Sigmoid colon (tissue), 7 donors: ENCODE data around the gene SPTBN1. TPM values are rescaled to one million over a fixed set of nuclear protein-coding genes. Genes with fewer than 3 reads are reported as not detected.
A peak's percentile ranks its signal among the peaks of the same experiment; 100 is the strongest.

Experiments
- DNase-seq: peaks from one replicate; pipeline ENCODE4 v3.0.0-alpha.2; 2019
- H3K27ac ChIP-seq, 4 donors: fragments of 200-600 bp; sonication (generic); one replicate each; pipeline ENCODE4 v1.5.1; 2016 to 2019; ENCODE audit warnings: mild to moderate bottlenecking in 1 of 4
- H3K27me3 ChIP-seq, 3 donors: fragments of 200-600 bp; sonication (generic); one replicate each; pipeline ENCODE4 v1.5.1; 2019; ENCODE audit warnings: mild to moderate bottlenecking in 1 of 3
- H3K36me3 ChIP-seq, 4 donors: fragments of 200-600 bp; sonication (generic); one replicate each; pipeline ENCODE4 v1.5.1; 2016 to 2019
- H3K4me1 ChIP-seq, 4 donors: fragments of 200-600 bp; sonication (generic); one replicate each; pipeline ENCODE4 v1.5.1; 2017 to 2019
- H3K4me3 ChIP-seq, 4 donors: fragments of 200-600 bp; sonication (generic); one replicate each; pipeline ENCODE4 v1.5.1; 2017 to 2019; ENCODE audit warnings: mild to moderate bottlenecking in 2 of 4, moderate library complexity in 1 of 4
- H3K9me3 ChIP-seq, 4 donors: fragments of 200-600 bp in 3 of 4; sonication (generic) in 3 of 4; one replicate each; pipeline versions ENCODE4 v1.5.1 to v1.6.1; 2013 to 2019
- CTCF ChIP-seq, 4 experiments: fragments of 450-650 bp in 3 of 4; fragments of 200-600 bp in 1 of 4; IDR thresholded peaks; one replicate each; pipeline ENCODE4 v1.5.1; 2016 to 2019; ENCODE audit warnings: antibody characterized with exemption in 4 of 4, mild to moderate bottlenecking in 3 of 4, moderate library complexity in 2 of 4
- EP300 ChIP-seq, 4 donors: sonication (generic); formaldehyde crosslinking; IDR thresholded peaks; one replicate each; pipeline ENCODE4 v1.6.1; 2017; ENCODE audit warnings: antibody characterized with exemption in 4 of 4
- POLR2A ChIP-seq, 2 donors: fragments of 450-650 bp; IDR thresholded peaks; one replicate each; pipeline ENCODE4 v1.6.1; 2016; ENCODE audit warnings: antibody characterized with exemption in 2 of 2, mild to moderate bottlenecking in 2 of 2, moderate library complexity in 2 of 2
- POLR2AphosphoS5 ChIP-seq, 4 donors: sonication (generic); formaldehyde crosslinking; IDR thresholded peaks; one replicate each; pipeline ENCODE4 v1.6.1; 2017; ENCODE audit warnings: antibody characterized with exemption in 4 of 4
- WGBS, 2 donors: extraction: QIAGEN DNeasy Blood & Tissue Kit; methylation state at CpG; one replicate each; pipeline ENCODE4 v1.1.7; 2013; 5-methylcytosine and 5-hydroxymethylcytosine counted together
- intact Hi-C: fragments of 100-400 bp; cut with DNase I; formaldehyde crosslinking; loops from one replicate; pipeline ENCODE4 v1.15.1; 2023
- polyA plus RNA-seq, 3 donors: library from polyadenylated mRNA; stranded (reverse); fragments of 200-250 nt; gene quantifications; one replicate each; pipeline ENCODE4 v1.2.3, GENCODE V29; 2013
- total RNA-seq, 4 donors: library from RNA; depleted of rRNA; stranded (reverse); fragments of >200 nt; gene quantifications; one replicate each; pipeline ENCODE4 v1.1.0, GENCODE V29; 2016
- donor health status: healthy with polysubstance abuse.
- donor health status: Bipolar disorder and iron deficiency.
- donor health status: healthy.

SPTBN1 gene
- total and polyA plus RNA-seq, 7 donors: 23.1 to 273 (median 169) TPM

- Histone ChIP-seq H3K27me3 (no peaks in the 10 kb centered on the region), H3K27ac (no peak overlapping the region)
These were observed 30.6 kb downstream of the SPTBN1 start for GRCh38 chr2:54486766-54487165.

GRCh38 chr2:54490863-54491262 is 34.7 kb downstream of the SPTBN1 start:
- H3K9me3 ChIP-seq: no peaks in the 10 kb centered on the region
- no peak overlapping the region for H3K4me3 ChIP-seq
- H3K4me1 ChIP-seq: peaks cover 0 to 51% (median 42%) of the 10 kb centered on the region in 4 donors
- no peaks in the 10 kb centered on the region for H3K27me3 ChIP-seq
- DNase-seq: no peak
- intact Hi-C loops: no loop called here
- 62 to 67% methylated on average over 2 of the region's 2 CpGs for WGBS, 2 donors
- no peaks in the 10 kb centered on the region for H3K36me3 ChIP-seq
- H3K27ac ChIP-seq: peak overlapping the region in 1 of 4 donors; percentile 5
- TF ChIP-seq CTCF (IDR thresholded peaks at IDR 0.05): no peak
- TF ChIP-seq EP300 (IDR thresholded peaks at IDR 0.05): no peak
- no peak for TF ChIP-seq POLR2AphosphoS5 (IDR thresholded peaks at IDR 0.05)
- TF ChIP-seq POLR2A (IDR thresholded peaks at IDR 0.05): no peak

More at GRCh38 chr2:54486766-54487165, 30.6 kb downstream of the SPTBN1 start:
- peaks cover 0 to 58% (median 48%) of the 10 kb centered on the region in 4 donors for H3K4me1 ChIP-seq
- intact Hi-C loops: no loop called here
- DNase-seq: no peak
- WGBS, 2 donors: 83 to 86% methylated on average over 4 of the region's 4 CpGs
- H3K4me3 ChIP-seq: no peak overlapping the region
- H3K9me3 ChIP-seq: no peaks in the 10 kb centered on the region
- TF ChIP-seq EP300 (IDR thresholded peaks at IDR 0.05) (no peak), CTCF (IDR thresholded peaks at IDR 0.05) (no peak), POLR2AphosphoS5 (IDR thresholded peaks at IDR 0.05) (no peak)
- no peaks in the 10 kb centered on the region for H3K36me3 ChIP-seq

- WGBS, 2 donors: 56 to 79% methylated on average over 2 of the region's 2 CpGs
- no peaks in the 10 kb centered on the region for H3K36me3 ChIP-seq
- intact Hi-C loops: no loop called here
- TF ChIP-seq CTCF (IDR thresholded peaks at IDR 0.05): no peak
- no peak for TF ChIP-seq POLR2AphosphoS5 (IDR thresholded peaks at IDR 0.05)
- TF ChIP-seq POLR2A (IDR thresholded peaks at IDR 0.05): no peak
- TF ChIP-seq EP300 (IDR thresholded peaks at IDR 0.05): no peak
- no peak for DNase-seq
- no peak overlapping the region for H3K27ac ChIP-seq
- no peaks in the 10 kb centered on the region for H3K9me3 ChIP-seq
- H3K4me3 ChIP-seq: no peak overlapping the region
- no peaks in the 10 kb centered on the region for H3K27me3 ChIP-seq
- H3K4me1 ChIP-seq: peaks cover 0 to 51% (median 43%) of the 10 kb centered on the region in 4 donors
These were observed 36.2 kb downstream of the SPTBN1 start for GRCh38 chr2:54492335-54492734.

GRCh38 chr2:54494087-54494486 is 38.0 kb downstream of the SPTBN1 start:
- Histone ChIP-seq H3K4me1 (peaks cover 0 to 55% (median 54%) of the 10 kb centered on the region in 4 donors), H3K27me3 (no peaks in the 10 kb centered on the region), H3K9me3 (no peaks in the 10 kb centered on the region), H3K36me3 (no peaks in the 10 kb centered on the region), H3K27ac (no peak overlapping the region), H3K4me3 (no peak overlapping the region)
- TF ChIP-seq EP300 (IDR thresholded peaks at IDR 0.05) (no peak), POLR2A (IDR thresholded peaks at IDR 0.05) (no peak), POLR2AphosphoS5 (IDR thresholded peaks at IDR 0.05) (no peak), CTCF (IDR thresholded peaks at IDR 0.05) (no peak)
- 81 to 90% methylated on average over 3 of the region's 3 CpGs for WGBS, 2 donors
- intact Hi-C loops: no loop called here
- DNase-seq: no peak

- H3K27me3 ChIP-seq: no peaks in the 10 kb centered on the region
- H3K4me1 ChIP-seq: peaks cover 0 to 75% (median 64%) of the 10 kb centered on the region in 4 donors
- DNase-seq: no peak
- 59 to 81% methylated on average over 4 of the region's 4 CpGs for WGBS, 2 donors
- H3K4me3 ChIP-seq: no peak overlapping the region
- intact Hi-C loops: no loop called here
- no peak for TF ChIP-seq POLR2A (IDR thresholded peaks at IDR 0.05)
- no peaks in the 10 kb centered on the region for H3K36me3 ChIP-seq
- H3K9me3 ChIP-seq: no peaks in the 10 kb centered on the region
- H3K27ac ChIP-seq: peak overlapping the region in 1 of 4 donors; percentile 53
These were observed 40.8 kb downstream of the SPTBN1 start for GRCh38 chr2:54496920-54497319.
